ENCODE results near the gene TLR2.

The TLR2 gene

GRCh38 chr4:153728151-153728550 lies 44.1 kb downstream of the TLR2 start:
- no peak for TF ChIP-seq CTCF (IDR thresholded peaks at IDR 0.05; ENCODE audit: insufficient read depth, low read depth, low read length, missing control alignments)
- no peak overlapping the region for H3K4me3 ChIP-seq (ENCODE audit: low read depth, low read length)
- DNase-seq (ENCODE audit: low read depth), result peak; percentile 6

DNA sequence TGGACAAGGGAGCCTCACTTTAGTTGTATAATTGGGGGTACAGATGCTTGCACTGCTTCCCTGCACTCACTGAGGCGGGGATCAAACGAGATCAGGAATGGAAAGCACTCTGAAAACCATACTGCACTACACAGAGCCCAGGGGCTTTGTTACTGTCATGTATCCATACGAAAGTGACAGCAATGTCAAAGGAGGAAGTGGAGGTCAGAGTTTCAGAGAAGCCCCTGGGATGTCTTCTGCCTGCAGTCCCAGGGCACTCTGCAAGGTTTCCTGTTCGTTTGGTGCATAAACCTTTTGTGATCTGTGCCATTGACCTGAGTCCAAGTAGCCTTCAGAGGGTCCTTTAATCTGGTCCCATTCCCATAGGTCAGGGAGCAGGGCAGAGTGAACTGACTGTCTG lies 44.6 kb downstream of the TLR2 start:
- no peak for TF ChIP-seq CTCF (IDR thresholded peaks at IDR 0.05; ENCODE audit: insufficient read depth, low read depth, low read length, missing control alignments)
- no peak overlapping the region for H3K4me3 ChIP-seq (ENCODE audit: low read depth, low read length)

DNA sequence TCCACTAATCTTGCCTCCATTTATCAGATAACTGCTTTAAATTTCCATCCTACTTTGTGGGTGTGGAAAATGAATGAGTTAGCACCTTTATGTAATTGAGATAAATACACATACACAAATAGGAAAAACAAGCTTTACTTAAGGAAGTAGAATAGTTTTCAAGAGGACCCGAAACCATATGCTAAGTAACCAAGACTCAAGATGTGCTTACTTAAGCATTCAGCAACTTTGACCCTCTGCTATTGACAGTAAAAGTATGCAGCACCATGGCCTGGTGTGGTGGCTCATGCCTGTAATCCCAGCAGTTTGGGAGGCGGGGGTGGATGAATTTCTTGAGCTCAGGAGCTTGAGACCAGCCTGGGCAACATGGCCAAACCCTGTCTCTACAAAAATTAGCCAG lies 45.8 kb downstream of the TLR2 start:
- no peak for TF ChIP-seq CTCF (IDR thresholded peaks at IDR 0.05; ENCODE audit: insufficient read depth, low read depth, low read length, missing control alignments)
- DNase-seq (ENCODE audit: low read depth), result peak; percentile 9
- H3K4me3 ChIP-seq (ENCODE audit: low read depth, low read length), result no peak overlapping the region

More for the DNA sequence above, 44.6 kb downstream of the TLR2 start:
- peak; percentile 24 for DNase-seq (ENCODE audit: low read depth)

GRCh38 chr4:153731239-153731638 lies 47.2 kb downstream of the TLR2 start:
- no peak for TF ChIP-seq CTCF (IDR thresholded peaks at IDR 0.05; ENCODE audit: insufficient read depth, low read depth, low read length, missing control alignments)
- H3K4me3 ChIP-seq (ENCODE audit: low read depth, low read length), result no peak overlapping the region
- no peak for DNase-seq (ENCODE audit: low read depth)

DNA sequence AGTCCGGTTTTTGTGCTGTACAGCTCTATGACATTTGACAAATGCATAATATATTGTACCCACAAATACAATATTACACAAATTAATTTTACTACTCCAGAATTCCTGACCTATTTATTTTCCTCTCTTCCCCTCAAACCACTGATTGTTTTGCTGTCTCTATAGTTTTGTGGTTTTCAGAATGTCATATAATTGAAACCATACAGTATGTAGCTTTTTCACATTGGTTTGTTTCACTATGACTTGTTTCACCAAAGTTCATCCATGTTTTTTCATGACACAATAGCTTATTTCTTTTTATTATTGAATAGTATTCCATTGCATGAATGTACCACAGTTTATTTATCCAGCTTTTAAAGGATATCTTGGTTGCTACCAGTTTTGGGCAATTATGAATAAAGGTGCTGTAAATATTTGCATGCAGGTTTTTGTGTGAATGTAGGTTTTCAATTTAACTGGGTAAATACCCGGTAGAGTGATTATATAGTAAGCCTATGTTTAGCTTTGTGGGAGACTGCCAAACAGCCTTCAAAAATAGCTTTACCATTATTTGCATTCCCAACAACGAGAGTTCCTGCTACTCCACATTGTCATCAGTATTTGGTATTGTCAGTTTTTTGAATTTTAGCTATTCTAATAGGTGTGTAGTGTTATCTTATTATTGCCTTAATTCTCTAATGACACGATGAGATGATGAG lies 49.8 kb downstream of the TLR2 start:
- no peak overlapping the region for H3K4me3 ChIP-seq (ENCODE audit: low read depth, low read length)
- TF ChIP-seq CTCF (IDR thresholded peaks at IDR 0.05; ENCODE audit: insufficient read depth, low read depth, low read length, missing control alignments), result no peak
- no peak for DNase-seq (ENCODE audit: low read depth)

GRCh38 chr4:153735906-153736461 lies 51.9 kb downstream of the TLR2 start:
- DNase-seq (ENCODE audit: low read depth), result no peak
- no peak for TF ChIP-seq CTCF (IDR thresholded peaks at IDR 0.05; ENCODE audit: insufficient read depth, low read depth, low read length, missing control alignments)
- no peak overlapping the region for H3K4me3 ChIP-seq (ENCODE audit: low read depth, low read length)

GRCh38 chr4:153741541-153741940 lies 57.5 kb downstream of the TLR2 start:
- TF ChIP-seq CTCF (IDR thresholded peaks at IDR 0.05; ENCODE audit: insufficient read depth, low read depth, low read length, missing control alignments), result no peak
- H3K4me3 ChIP-seq (ENCODE audit: low read depth, low read length), result no peak overlapping the region
- no peak for DNase-seq (ENCODE audit: low read depth)

Measured in GM12865 (cell line).